Activated T-helper 2 cell treated with anti-CD3 and anti-CD28 coated beads, Interferon-gamma antibody, Interleukin-2, Interleukin-4, amounts not matched to agents 10 μg/mL and 5 μg/mL and 100 μg/mL, durations not matched to agents 14 hours and 24 hours and 36 hours (primary cell): Measurements from ENCODE around the gene CLNK. TPM values are rescaled to one million over a fixed set of nuclear protein-coding genes. Genes with fewer than 3 reads are reported as not detected.

Experiments
- DNase-seq: peaks from one replicate; pipeline ENCODE4 v3.0.0; 2021; ENCODE audit warnings: low spot score
- H3K27ac Mint-ChIP-seq: one replicate; pipeline ENCODE4 v1.8.0; 2021; ENCODE audit warnings: mixed read lengths
- H3K27me3 Mint-ChIP-seq: one replicate; pipeline ENCODE4 v1.8.0; 2021; ENCODE audit warnings: low read depth, mixed read lengths
- H3K36me3 Mint-ChIP-seq: one replicate; pipeline ENCODE4 v1.8.0; 2021; ENCODE audit warnings: low read depth, mixed read lengths
- H3K4me1 Mint-ChIP-seq: one replicate; pipeline ENCODE4 v1.8.0; 2021; ENCODE audit warnings: low read depth, mixed read lengths
- H3K4me3 Mint-ChIP-seq: one replicate; pipeline ENCODE4 v1.8.0; 2021; ENCODE audit warnings: low read depth, mild to moderate bottlenecking, moderate library complexity, mixed read lengths
- H3K9me3 Mint-ChIP-seq: one replicate; pipeline ENCODE4 v1.8.0; 2021; ENCODE audit warnings: mixed read lengths
- intact Hi-C: fragments of 100-400 bp; cut with micrococcal nuclease; formaldehyde crosslinking; loops from one replicate; pipeline ENCODE4 v1.15.1; 2023
- total RNA-seq: library from RNA; stranded (reverse); gene quantifications from 2 replicates; pipeline ENCODE4 v1.2.3, GENCODE V29; 2022

Gene CLNK
- total RNA-seq, 1 donor from 2014 or later, result 0.89 TPM

DNA sequence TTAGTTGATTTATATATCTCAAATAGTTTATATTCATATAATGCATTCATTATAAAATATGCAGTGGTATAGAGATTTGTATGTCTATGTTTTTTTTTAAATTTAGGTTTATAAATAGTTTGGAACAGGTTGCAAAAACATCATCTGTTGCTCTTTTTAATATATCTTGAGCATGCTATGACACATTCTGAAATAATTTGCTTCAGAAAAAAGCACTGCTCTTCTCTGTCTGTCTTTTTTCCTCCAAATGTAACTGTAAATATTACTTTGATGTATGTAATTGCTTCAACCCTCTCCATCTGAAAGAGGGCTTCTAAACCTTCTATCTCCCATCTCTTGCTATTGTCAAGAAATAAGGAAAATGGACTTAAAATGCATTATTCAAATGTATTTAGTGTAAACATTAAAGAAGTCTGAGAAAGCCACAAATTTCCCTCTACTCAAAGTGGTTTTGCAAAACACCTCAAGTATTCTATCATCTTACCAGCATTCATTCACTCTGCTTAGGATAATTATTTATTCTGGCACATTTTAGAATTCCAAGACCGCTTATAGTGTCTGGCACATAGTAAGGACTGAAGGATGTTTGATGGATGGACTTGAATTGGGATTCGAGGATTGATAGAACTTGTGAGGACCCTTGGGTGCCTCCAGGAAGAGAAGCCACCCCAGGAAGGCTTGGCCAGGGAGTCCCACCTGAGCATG lies 87.8 kb downstream of the CLNK start:
- Mint-ChIP-seq H3K4me3 (no peak overlapping the region), H3K9me3 (no peaks in the 10 kb centered on the region), H3K4me1 (no peaks in the 10 kb centered on the region), H3K27ac (no peak overlapping the region), H3K36me3 (no peaks in the 10 kb centered on the region), H3K27me3 (peaks cover 7% of the 10 kb centered on the region)
- intact Hi-C loops, result no loop called here
- DNase-seq, result no peak

DNA sequence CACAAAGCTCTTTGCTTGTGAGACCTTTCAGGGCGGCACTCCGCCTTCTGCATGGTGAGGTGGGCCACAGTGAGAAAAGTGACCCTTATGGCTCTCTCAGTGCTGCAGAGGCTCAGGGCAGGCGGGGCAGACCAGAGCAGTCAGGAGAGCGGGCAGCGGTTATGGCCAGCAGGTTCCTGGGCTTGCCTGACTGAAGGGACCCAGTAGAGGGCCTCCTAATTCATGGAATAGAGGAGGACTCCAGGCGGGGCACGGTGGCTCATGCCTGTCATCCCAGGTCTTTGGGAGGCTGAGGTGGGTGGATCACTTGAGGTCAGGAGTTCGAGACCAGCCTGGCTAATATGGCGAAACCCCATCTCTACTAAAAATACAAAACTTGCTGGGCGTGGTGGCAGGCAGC lies 91.4 kb downstream of the CLNK start:
- H3K4me3 Mint-ChIP-seq, result no peak overlapping the region
- intact Hi-C loops, result loop anchor here (5.0 kb wide), 1 partner anchor 34 kb away; no protein-coding TSS in a partner anchor
- no peaks in the 10 kb centered on the region for H3K27me3 Mint-ChIP-seq
- DNase-seq, result no peak
- no peaks in the 10 kb centered on the region for H3K36me3 Mint-ChIP-seq
- H3K9me3 Mint-ChIP-seq, result no peaks in the 10 kb centered on the region
- peaks cover 21% of the 10 kb centered on the region for H3K4me1 Mint-ChIP-seq
- no peak overlapping the region for H3K27ac Mint-ChIP-seq

DNA sequence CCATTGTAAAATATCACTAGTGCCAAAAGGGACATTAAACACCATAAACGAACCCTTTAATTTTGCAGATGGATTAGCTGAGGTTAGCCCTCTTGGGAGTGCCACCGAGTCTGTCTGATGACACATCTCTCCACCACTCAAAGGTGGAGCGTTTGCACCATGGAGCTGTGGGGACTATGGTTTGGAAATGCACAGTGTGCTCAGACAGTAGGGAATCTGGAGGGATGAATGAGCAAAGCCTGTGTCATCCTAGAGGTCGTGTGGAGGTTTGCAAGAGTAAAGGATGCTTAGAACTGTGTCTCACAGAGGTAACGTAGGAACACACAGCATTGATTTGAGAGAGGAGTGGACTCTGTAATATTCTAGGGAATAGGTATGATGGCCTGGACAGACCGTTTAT lies 93.7 kb downstream of the CLNK start:
- intact Hi-C loops, result loop anchor here (5.0 kb wide), 1 partner anchor 36 kb away; no protein-coding TSS in a partner anchor
- no peak overlapping the region for H3K27ac Mint-ChIP-seq
- peaks cover 29% of the 10 kb centered on the region for H3K4me1 Mint-ChIP-seq
- H3K4me3 Mint-ChIP-seq, result no peak overlapping the region
- H3K27me3 Mint-ChIP-seq, result no peaks in the 10 kb centered on the region
- peaks cover 4% of the 10 kb centered on the region for H3K36me3 Mint-ChIP-seq
- DNase-seq, result no peak
- H3K9me3 Mint-ChIP-seq, result no peaks in the 10 kb centered on the region

DNA sequence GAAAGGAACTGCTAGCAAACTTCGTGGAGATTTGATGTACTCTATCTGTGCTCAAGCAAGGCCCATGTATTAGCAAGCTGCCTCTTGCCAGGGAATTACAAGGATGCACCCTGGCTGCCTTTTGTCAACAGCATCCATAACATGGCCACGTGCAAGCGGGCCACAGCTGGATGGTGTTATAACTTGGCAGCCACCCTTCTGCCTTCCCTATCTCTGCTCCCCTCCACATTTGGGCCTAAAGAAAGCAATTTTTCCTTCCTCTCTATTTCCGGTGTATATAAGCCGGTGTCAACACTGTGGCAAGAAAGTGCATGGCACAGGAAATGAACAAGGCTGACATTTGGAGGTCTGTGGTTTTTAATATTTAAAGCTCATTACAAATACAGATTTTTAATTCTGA lies 94.8 kb downstream of the CLNK start:
- DNase-seq, result no peak
- H3K9me3 Mint-ChIP-seq, result no peaks in the 10 kb centered on the region
- H3K27me3 Mint-ChIP-seq, result no peaks in the 10 kb centered on the region
- intact Hi-C loops, result loop anchor here (5.0 to 10.0 kb wide), 3 partner anchors 38 to 905 kb away; no protein-coding TSS in a partner anchor
- H3K4me1 Mint-ChIP-seq, result peaks cover 32% of the 10 kb centered on the region
- no peak overlapping the region for H3K27ac Mint-ChIP-seq
- peaks cover 4% of the 10 kb centered on the region for H3K36me3 Mint-ChIP-seq
- no peak overlapping the region for H3K4me3 Mint-ChIP-seq

DNA sequence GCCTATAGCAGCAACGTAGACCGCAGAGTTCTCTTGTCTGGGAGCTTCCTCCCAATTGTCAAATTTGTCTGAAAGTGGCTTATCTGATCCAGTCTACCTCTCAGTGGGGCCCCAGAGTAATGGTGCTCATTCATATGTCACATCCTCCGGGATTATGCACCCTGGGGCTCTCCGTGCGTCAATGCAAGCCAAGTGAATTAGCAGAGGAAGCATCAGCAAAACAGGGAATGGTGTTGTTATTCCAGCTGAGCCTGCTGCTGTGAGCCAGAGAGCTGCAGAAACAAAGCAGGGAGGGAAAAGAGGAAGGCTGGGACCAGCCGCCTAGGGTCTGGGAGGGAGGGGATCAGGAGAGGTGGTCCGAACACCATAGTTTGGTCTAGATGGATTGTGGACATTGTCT lies 95.2 kb downstream of the CLNK start:
- Mint-ChIP-seq H3K9me3 (no peaks in the 10 kb centered on the region), H3K36me3 (peaks cover 4% of the 10 kb centered on the region), H3K27me3 (no peaks in the 10 kb centered on the region), H3K4me3 (no peak overlapping the region), H3K4me1 (peaks cover 35% of the 10 kb centered on the region), H3K27ac (no peak overlapping the region)
- DNase-seq, result no peak
- intact Hi-C loops, result loop anchor here (10.0 kb wide), 2 partner anchors 305 to 905 kb away; no protein-coding TSS in a partner anchor

DNA sequence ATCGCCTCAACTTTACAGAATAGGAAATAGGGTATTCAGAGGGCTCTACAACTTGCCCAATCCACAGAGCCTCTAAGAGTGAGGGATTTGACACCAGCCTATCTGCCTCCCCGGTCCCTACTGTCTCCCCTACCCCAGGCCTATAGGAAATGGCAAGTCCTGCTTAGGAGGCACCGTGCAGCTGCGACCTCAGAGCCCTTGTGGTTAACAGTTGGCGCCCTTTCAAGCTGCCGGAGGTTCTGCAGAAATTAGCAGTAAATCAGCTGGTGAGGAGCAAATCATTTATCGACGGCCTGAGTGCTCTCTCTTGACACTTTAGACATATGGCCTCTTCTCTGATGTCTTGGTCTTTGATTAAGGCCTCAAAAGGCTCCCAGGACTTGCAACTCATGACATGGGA lies 96.9 kb downstream of the CLNK start:
- Mint-ChIP-seq H3K4me1 (peaks cover 50% of the 10 kb centered on the region), H3K27me3 (no peaks in the 10 kb centered on the region), H3K27ac (no peak overlapping the region), H3K4me3 (no peak overlapping the region), H3K36me3 (peaks cover 4% of the 10 kb centered on the region), H3K9me3 (no peaks in the 10 kb centered on the region)
- intact Hi-C loops, result loop anchor here (10.0 kb wide), 2 partner anchors 307 to 907 kb away; no protein-coding TSS in a partner anchor
- peak; percentile 11 for DNase-seq

DNA sequence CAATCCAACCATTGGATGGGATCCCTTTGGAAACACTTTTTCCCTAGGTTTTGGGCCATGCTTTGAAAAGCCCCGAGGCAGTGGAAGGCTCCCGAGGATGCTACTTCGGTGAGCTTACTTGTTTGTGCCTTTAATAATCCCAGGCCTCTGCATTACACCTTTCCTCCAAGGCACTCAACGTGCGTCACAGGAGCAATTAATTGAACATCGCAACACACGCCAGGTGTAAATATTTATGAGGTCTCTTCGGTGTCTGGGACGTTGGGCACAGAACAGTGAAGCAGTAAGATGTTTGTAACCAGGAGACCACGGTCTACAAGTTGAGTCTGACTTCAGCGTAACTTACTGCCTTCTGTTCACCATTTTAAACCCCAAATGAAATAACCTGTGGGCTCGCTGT lies 97.3 kb downstream of the CLNK start:
- no peak for DNase-seq
- H3K27me3 Mint-ChIP-seq, result no peaks in the 10 kb centered on the region
- intact Hi-C loops, result loop anchor here (10.0 kb wide), 2 partner anchors 308 to 908 kb away; no protein-coding TSS in a partner anchor
- no peak overlapping the region for H3K4me3 Mint-ChIP-seq
- no peak overlapping the region for H3K27ac Mint-ChIP-seq
- no peaks in the 10 kb centered on the region for H3K9me3 Mint-ChIP-seq
- peaks cover 50% of the 10 kb centered on the region for H3K4me1 Mint-ChIP-seq
- H3K36me3 Mint-ChIP-seq, result peaks cover 4% of the 10 kb centered on the region

DNA sequence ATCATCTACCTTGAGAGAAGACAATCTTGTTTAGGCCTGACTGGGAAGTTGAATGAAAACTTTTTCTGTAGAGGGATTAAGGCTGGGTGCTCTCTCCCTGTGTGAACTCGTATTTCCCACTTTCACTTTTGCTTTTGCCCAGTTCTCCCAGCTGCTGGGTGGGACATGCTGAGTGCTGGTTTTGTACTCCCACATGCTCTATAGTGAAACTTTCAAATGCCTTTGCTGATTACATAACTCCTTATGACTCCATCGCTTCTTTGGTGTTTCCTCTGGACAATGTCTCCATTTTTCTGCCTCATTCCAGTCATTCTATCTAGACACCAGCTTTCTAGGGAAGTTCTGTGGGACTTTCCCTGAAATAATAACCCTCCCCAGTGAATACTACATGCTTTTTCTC lies 100.5 kb downstream of the CLNK start:
- DNase-seq, result no peak
- no peak overlapping the region for H3K27ac Mint-ChIP-seq
- H3K4me3 Mint-ChIP-seq, result no peak overlapping the region
- peaks cover 3% of the 10 kb centered on the region for H3K27me3 Mint-ChIP-seq
- H3K4me1 Mint-ChIP-seq, result peaks cover 35% of the 10 kb centered on the region
- intact Hi-C loops, result loop anchor here (5.0 to 10.0 kb wide), 6 partner anchors 73 to 1138 kb away; no protein-coding TSS in a partner anchor
- H3K36me3 Mint-ChIP-seq, result peaks cover 4% of the 10 kb centered on the region
- H3K9me3 Mint-ChIP-seq, result no peaks in the 10 kb centered on the region

DNA sequence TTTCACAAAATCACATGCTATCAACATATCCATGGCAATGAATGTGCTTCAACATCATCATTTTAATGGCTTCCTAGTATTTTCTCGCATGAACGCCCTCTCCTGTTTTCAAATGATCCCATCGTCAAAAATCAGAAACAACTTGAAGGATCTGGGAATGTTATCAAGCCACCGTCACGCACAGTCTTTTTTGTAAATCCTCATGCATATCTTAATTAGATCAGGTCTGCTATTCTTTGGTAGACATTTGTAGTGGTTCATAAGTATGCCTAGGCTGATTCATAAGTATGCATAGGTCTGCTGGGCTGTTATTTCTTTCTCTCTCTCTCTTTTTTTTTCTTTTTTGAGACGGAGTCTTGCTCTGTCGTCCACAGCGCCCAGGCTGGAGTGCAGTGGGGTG lies 101.6 kb downstream of the CLNK start:
- H3K9me3 Mint-ChIP-seq, result no peaks in the 10 kb centered on the region
- peak overlapping the region; percentile 5 for H3K27ac Mint-ChIP-seq
- H3K4me1 Mint-ChIP-seq, result peaks cover 31% of the 10 kb centered on the region
- intact Hi-C loops, result loop anchor here (1.0 to 10.0 kb wide), 7 partner anchors 74 to 1139 kb away; no protein-coding TSS in a partner anchor
- peaks cover 3% of the 10 kb centered on the region for H3K27me3 Mint-ChIP-seq
- DNase-seq, result no peak
- H3K4me3 Mint-ChIP-seq, result no peak overlapping the region
- H3K36me3 Mint-ChIP-seq, result peaks cover 4% of the 10 kb centered on the region

DNA sequence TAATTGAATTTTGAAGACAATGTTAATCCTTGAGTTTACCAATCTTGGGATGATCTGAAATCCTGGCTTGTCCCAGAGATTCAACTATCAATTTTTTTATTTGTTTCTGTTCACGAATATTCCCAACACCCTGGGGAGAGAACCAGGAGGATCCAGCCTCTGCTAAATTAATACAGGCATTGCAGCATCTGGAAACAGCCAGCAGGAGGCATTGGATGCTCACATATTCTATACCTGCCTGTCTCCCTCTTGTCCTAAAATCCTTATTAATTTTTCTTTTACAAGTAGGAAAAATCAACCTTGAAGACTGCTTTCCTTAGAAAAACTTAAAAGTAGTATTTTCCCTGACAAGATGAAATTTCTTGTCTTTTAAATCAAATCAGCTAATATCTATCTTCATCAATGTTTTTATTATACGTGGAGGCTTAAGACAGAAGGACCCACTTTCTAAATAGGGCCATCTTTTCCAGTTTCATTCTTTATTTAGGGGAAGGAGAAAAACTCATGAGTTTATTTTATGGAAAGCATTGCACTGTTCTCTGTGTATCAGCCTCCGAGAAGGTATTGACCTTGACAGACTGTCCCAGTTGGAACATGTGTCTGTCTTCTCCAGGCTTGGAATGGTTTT lies 102.4 kb downstream of the CLNK start:
- no peaks in the 10 kb centered on the region for H3K9me3 Mint-ChIP-seq
- DNase-seq, result no peak
- H3K36me3 Mint-ChIP-seq, result no peaks in the 10 kb centered on the region
- H3K27me3 Mint-ChIP-seq, result peaks cover 3% of the 10 kb centered on the region
- no peak overlapping the region for H3K4me3 Mint-ChIP-seq
- H3K4me1 Mint-ChIP-seq, result peaks cover 28% of the 10 kb centered on the region
- intact Hi-C loops, result loop anchor here (1.0 to 10.0 kb wide), 7 partner anchors 75 to 1140 kb away; no protein-coding TSS in a partner anchor
- H3K27ac Mint-ChIP-seq, result no peak overlapping the region

DNA sequence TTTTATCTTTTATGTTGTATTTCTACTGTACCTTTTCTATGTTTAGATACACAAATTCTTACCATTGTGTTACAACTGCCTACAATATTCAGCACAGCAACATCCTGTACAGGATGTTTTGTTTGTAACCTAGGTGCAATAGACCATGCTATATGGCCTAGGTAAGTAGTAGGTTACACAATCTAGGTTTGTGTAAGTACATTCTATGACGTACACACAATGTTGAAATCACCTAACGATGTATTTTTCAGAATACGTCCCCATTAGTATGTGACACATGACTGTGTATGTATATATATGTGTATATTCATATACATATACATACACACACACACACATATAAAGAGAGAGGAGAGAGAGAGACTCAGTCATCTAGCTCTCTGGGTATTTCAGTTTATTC lies 103.5 kb downstream of the CLNK start:
- intact Hi-C loops, result loop anchor here (5.0 to 10.0 kb wide), 6 partner anchors 76 to 1141 kb away; no protein-coding TSS in a partner anchor
- no peak overlapping the region for H3K4me3 Mint-ChIP-seq
- no peaks in the 10 kb centered on the region for H3K36me3 Mint-ChIP-seq
- peaks cover 3% of the 10 kb centered on the region for H3K27me3 Mint-ChIP-seq
- no peaks in the 10 kb centered on the region for H3K9me3 Mint-ChIP-seq
- DNase-seq, result no peak
- H3K4me1 Mint-ChIP-seq, result peaks cover 28% of the 10 kb centered on the region
- H3K27ac Mint-ChIP-seq, result no peak overlapping the region

DNA sequence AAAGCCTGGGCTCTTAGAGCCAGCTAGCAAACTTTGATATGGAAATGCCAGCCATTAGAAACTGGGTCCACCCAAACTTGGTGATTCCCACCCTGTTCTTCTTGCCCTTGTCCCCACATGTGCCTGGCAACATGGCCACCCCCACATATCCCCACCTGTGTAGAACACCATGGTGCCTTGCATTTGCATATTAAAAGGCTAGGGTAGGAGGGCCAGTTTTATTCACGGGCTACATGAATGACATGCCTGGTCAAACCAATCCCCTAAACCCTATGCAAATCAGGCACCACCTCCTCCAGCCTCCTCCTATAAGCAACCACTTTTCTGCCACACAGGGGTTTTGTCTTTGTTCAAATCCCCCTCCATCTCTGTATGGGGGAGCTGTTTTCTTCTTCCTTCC lies 104.9 kb downstream of the CLNK start:
- H3K4me1 Mint-ChIP-seq, result peaks cover 24% of the 10 kb centered on the region
- H3K9me3 Mint-ChIP-seq, result no peaks in the 10 kb centered on the region
- H3K4me3 Mint-ChIP-seq, result no peak overlapping the region
- no peak overlapping the region for H3K27ac Mint-ChIP-seq
- H3K36me3 Mint-ChIP-seq, result no peaks in the 10 kb centered on the region
- no peak for DNase-seq
- H3K27me3 Mint-ChIP-seq, result peaks cover 3% of the 10 kb centered on the region
- intact Hi-C loops, result loop anchor here (5.0 to 10.0 kb wide), 6 partner anchors 78 to 1143 kb away; no protein-coding TSS in a partner anchor
